Stomach smooth muscle (tissue), 2 donors: Measurements from ENCODE around the gene NCKIPSD.
A peak's percentile ranks its signal among the peaks of the same experiment; 100 is the strongest.

Experiments used
- H3K27ac ChIP-seq: one replicate; pipeline ENCODE4 v1.7.0; 2013; ENCODE audit warnings: mild to moderate bottlenecking, low read length, inconsistent platforms
- H3K27me3 ChIP-seq, 2 donors: one replicate each; pipeline ENCODE4 v1.7.0; 2013; ENCODE audit warnings: low read length in 2 of 2; ENCODE audit not compliant: insufficient read depth in 2 of 2, control insufficient read depth in 1 of 2
- H3K36me3 ChIP-seq, 2 donors: one replicate each; pipeline ENCODE4 v1.7.0; 2013; ENCODE audit warnings: low read length in 2 of 2; ENCODE audit not compliant: control insufficient read depth in 2 of 2, insufficient read depth in 2 of 2
- H3K4me1 ChIP-seq: one replicate; pipeline ENCODE4 v1.7.0; 2013; ENCODE audit warnings: low read length; ENCODE audit not compliant: control insufficient read depth, insufficient read depth
- H3K4me3 ChIP-seq, 2 donors: one replicate each; pipeline ENCODE4 v1.7.0; 2013; ENCODE audit warnings: low read length in 2 of 2
- H3K9ac ChIP-seq, 2 donors: one replicate each; pipeline ENCODE4 v1.7.0; 2013; ENCODE audit warnings: low read length in 2 of 2, mild to moderate bottlenecking in 1 of 2
- H3K9me3 ChIP-seq, 2 donors: one replicate each; pipeline ENCODE4 v1.7.0; 2013; ENCODE audit warnings: low read length in 2 of 2; ENCODE audit not compliant: control insufficient read depth in 2 of 2
- donor health status: healthy.
- donor health status: Pancreatic carcinoma.

The NCKIPSD gene

DNA sequence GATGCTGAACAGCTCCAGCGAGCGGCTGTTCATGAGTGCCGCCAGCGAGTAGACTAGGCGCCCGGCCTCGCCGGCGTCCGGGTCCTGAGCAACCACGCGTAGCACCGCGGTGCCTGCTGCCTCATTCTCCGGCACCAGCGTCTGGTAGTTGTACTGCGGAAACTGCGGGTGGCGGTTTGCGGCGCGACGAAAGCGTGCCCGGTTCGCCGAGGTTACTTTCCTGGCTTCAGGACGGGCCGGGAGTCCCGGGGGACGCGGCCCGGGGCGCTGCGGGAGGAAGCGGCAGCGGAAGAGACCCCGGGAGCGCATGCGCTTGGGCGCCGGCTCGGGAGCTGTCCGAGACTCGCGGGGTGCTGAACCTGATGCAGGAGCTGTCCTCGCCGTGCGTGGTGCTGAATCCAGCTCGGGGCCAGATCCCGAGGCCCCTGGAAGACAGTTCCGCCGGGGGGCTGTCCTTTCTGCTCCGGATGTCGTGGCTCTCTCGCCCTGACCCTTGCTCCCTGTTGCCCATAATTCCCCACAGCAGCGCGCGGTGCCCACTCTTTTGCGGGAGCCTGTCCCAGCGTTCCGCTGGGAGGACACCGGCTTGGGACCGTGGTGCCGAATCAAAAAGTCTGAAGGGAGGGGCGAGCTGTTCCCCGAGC, 24.1 kb downstream of the NCKIPSD start:
- Histone ChIP-seq H3K4me3 (peak overlapping the region; percentile 43 to 69), H3K27me3 (peaks cover 17 to 38% of the 10 kb centered on the region in 2 donors), H3K9ac (no peak overlapping the region), H3K27ac (no peak overlapping the region), H3K9me3 (no peaks in the 10 kb centered on the region), H3K36me3 (no peaks in the 10 kb centered on the region), H3K4me1 (peaks cover 26% of the 10 kb centered on the region)

DNA sequence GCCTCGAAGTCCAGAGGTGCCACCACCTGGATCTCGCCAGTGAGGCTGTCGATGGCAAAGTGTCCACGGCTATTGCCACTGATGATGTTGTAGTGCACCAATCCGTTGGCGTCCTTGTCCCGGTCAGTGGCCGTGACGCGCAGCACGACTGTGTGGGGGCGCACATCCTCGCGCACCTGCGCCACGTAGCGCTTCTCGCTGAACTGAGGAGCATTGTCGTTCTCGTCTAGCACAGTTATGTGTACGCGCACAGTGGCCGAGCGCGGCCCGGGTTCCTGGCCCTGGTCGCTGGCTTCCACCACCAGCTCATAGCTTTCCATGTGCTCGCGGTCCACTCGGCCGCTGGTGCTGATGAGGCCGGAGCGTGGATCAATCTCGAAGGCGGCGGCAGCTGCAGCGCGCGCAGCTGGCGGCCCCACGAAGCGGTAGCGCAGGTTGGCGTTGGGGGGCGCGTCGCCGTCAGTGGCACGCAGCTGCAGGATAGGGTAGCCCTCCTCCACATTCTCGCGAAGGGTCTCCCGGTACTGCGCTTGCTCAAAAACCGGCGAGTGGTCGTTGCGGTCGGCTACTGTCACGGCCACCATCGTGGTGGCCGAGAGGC, 24.8 kb downstream of the NCKIPSD start:
- H3K4me1 ChIP-seq = peaks cover 31% of the 10 kb centered on the region
- no peaks in the 10 kb centered on the region for H3K36me3 ChIP-seq
- no peak overlapping the region for H3K9ac ChIP-seq
- H3K9me3 ChIP-seq = no peaks in the 10 kb centered on the region
- peaks cover 17 to 38% of the 10 kb centered on the region in 2 donors for H3K27me3 ChIP-seq
- H3K27ac ChIP-seq = no peak overlapping the region
- peak overlapping the region in 1 of 2 donors; percentile 69 for H3K4me3 ChIP-seq

DNA sequence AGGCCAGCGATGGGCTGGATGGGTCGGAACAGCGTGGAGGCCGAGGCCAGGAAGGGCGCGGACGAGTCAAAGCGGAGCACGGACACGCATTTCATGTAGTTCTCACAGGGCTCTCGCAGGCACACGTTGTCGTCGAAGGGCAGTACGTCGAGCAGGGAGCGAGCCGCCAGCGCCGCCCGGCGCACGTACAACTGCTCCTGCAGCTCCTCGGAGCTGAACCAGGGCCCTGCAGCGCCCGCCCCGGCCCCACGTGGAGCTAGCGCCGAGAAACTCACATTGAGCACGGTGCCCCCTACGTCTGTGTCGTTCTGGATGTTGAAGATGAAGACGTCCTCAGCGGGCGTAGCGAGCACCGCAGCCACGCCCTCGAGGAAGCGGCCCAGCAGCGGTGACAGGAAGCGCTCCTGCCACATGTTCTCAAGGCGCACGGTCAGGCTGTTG, 28.9 kb downstream of the NCKIPSD start:
- peaks cover 10 to 21% of the 10 kb centered on the region in 2 donors for H3K27me3 ChIP-seq
- no peak overlapping the region for H3K9ac ChIP-seq
- no peaks in the 10 kb centered on the region for H3K9me3 ChIP-seq
- no peaks in the 10 kb centered on the region for H3K36me3 ChIP-seq
- H3K4me3 ChIP-seq = peak overlapping the region; percentile 55 to 74
- H3K27ac ChIP-seq = no peak overlapping the region
- H3K4me1 ChIP-seq = peaks cover 22% of the 10 kb centered on the region

DNA sequence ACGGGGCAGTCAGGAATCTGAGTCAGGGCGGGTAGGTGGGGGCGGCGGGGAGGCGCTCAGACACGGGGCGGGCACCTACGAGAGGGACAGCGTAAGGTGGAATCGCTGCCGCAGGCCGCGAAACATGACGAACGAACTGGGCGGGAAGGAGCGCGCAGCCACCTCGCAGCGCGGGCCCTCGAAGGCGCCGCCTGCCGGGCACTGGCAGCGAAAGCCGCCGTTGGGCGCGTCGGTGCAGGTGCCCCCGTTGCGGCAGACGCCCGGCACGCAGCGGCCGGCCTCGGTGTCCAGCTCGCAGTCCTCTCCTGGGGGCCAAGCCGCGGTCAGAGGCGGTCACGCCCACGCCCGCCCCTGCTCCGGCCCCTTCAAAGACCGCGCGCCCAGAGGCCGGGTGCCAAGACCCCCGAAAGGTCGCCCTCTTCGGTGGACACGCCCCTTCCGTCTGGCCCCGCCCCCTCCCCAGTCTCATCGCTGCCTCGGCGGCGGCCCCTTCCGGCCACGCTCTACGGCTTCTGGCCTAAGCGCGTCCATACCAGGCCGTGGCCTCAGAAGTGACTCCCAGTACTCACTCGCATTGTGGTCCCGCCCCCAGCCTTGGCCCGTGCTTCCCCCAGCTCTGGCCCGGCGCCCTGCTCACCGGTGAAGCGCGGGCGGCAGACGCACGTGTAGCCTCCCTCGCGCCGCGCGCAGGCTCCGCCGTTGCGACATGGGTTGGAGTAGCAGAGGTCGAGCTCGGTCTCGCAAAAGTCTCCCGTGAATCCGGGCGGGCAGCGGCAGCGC, 29.5 kb downstream of the NCKIPSD start:
- Histone ChIP-seq H3K4me3 (peak overlapping the region; percentile 55 to 74), H3K27ac (no peak overlapping the region), H3K36me3 (no peaks in the 10 kb centered on the region), H3K9me3 (no peaks in the 10 kb centered on the region), H3K4me1 (peaks cover 16% of the 10 kb centered on the region), H3K9ac (no peak overlapping the region), H3K27me3 (peaks cover 10 to 20% of the 10 kb centered on the region in 2 donors)

DNA sequence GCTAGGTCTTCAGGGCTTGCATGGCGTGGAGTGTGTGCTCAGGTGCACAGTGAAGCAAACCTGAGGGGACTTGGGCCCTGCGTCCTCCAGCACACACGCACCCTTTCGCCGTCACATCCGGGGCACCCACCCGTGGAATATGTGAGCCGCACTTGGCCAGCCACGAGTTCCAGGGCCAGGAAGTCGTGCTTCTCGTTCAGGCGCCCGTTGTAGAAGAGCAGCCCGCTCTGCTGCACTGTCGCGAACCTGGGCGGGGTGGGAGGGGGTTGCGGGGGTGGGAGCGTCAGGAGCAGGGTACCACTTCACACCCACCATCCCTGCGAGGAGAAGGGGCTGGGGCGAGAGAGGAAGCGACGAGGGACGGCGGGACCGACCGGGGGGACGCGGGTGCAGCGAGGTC, 30.1 kb downstream of the NCKIPSD start:
- Histone ChIP-seq H3K36me3 (no peaks in the 10 kb centered on the region), H3K27ac (no peak overlapping the region), H3K9ac (no peak overlapping the region), H3K9me3 (no peaks in the 10 kb centered on the region), H3K27me3 (peaks cover 10 to 13% of the 10 kb centered on the region in 2 donors), H3K4me3 (no peak overlapping the region), H3K4me1 (peaks cover 12% of the 10 kb centered on the region)

DNA sequence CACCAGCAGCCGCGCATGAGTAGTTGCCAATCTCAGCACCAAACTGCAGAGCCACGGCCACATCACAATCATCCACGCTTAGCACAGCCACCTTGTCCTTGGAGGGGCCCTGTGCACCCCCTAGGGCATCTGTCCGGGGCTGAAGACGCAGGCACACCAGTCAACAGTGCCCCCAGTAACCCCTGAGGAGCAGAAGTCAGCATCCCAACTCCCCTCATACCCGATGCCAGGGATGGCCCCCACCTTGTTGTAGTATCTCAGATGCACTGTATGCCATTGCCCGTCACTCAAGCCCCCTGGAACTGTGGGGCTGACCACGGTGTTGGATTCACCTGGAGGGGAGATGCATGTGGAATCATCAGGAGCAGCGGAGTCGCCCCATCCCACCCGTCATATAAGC, 30.7 kb downstream of the NCKIPSD start:
- H3K36me3 ChIP-seq = no peaks in the 10 kb centered on the region
- H3K27me3 ChIP-seq = peaks cover 8 to 12% of the 10 kb centered on the region in 2 donors
- peaks cover 12% of the 10 kb centered on the region for H3K4me1 ChIP-seq
- no peak overlapping the region for H3K4me3 ChIP-seq
- H3K27ac ChIP-seq = no peak overlapping the region
- no peaks in the 10 kb centered on the region for H3K9me3 ChIP-seq
- H3K9ac ChIP-seq = no peak overlapping the region

DNA sequence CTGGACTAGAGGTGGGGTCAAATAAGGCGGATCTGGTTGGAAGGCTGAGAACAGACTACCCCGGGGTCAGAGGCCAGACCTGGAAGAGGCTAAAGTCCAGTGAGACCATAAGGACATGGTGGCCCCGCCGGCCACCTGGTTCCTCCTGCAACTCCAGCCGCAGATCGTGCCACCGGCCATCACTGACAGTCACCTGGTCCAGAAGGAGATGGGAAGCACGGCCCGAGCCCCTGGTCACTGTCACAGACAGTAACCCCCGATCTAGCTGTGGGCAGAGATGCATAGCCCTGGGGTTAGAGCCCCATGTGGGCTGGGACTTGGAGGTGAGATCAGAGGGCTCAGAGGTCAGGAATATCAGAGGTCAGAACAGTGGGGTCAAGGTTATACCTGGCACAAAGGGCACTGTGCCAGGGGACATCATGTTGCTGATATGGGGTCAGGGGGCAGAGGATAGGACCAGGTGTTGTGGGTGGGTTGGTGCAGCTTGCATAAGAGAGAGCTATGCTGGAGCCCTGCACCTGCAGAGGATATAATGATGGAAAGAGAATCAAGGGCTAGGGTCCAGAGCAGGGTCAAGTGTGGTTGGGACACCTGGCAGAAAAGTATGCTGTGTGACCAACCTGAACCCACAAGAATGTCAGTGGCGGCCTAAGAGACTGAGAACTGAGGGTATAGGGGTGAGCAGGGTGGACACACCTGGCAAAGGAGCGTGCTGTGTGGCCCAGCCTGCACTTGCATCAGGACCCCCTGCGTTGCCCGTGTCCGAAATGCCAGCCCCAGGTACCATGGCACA, 32.6 kb downstream of the NCKIPSD start:
- Histone ChIP-seq H3K27ac (no peak overlapping the region), H3K27me3 (peaks cover 4 to 6% of the 10 kb centered on the region in 2 donors), H3K4me3 (no peak overlapping the region), H3K4me1 (peaks cover 12% of the 10 kb centered on the region), H3K9ac (no peak overlapping the region), H3K36me3 (no peaks in the 10 kb centered on the region), H3K9me3 (no peaks in the 10 kb centered on the region)

DNA sequence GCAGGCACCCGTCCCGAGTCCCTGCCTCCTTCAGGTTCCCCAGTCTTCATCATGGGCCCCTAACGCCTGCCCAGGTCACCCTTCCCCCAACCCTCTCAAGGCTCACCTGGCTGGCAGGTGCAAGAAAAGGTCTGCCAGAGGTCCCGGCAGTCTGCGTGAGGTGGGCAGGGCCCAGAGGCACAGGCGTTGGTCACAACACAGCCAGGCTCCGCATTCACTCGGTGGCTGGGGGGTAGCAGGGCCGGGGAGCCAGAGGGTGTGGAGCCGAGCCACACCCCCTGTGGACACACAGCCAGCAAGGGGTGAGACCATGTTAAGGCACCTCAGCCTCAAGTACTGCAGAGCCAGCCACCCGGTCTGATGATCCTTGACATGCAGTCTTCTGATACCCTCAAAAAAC, 33.9 kb downstream of the NCKIPSD start:
- H3K9me3 ChIP-seq = no peaks in the 10 kb centered on the region
- H3K4me1 ChIP-seq = peaks cover 12% of the 10 kb centered on the region
- no peak overlapping the region for H3K9ac ChIP-seq
- H3K36me3 ChIP-seq = no peaks in the 10 kb centered on the region
- H3K27me3 ChIP-seq = peaks cover under 1 to 2% of the 10 kb centered on the region in 2 donors
- no peak overlapping the region for H3K27ac ChIP-seq
- no peak overlapping the region for H3K4me3 ChIP-seq

DNA sequence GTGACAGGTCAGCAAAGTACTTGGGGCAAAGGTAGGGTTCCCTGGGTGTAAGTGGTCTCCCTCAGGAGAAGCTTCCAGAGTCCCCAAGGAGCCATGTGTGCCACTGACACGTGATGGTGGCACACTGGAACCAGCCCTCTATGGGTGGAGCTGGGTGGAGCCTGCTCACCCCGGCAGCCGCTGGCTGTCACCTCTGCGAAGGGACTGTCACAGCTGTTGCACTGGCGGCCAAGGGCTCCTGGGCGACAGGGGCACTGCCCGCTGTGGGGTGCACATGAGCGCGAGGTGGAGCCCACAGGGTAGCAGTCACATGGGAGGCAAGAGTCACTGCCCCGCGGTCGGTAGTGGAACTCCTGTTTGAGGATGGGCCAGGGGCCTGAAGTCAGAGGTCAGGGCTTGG, 35.0 kb downstream of the NCKIPSD start:
- no peaks in the 10 kb centered on the region for H3K9me3 ChIP-seq
- H3K9ac ChIP-seq = no peak overlapping the region
- no peak overlapping the region for H3K27ac ChIP-seq
- H3K4me3 ChIP-seq = no peak overlapping the region
- H3K27me3 ChIP-seq = no peaks in the 10 kb centered on the region
- peaks cover 3% of the 10 kb centered on the region for H3K4me1 ChIP-seq
- no peaks in the 10 kb centered on the region for H3K36me3 ChIP-seq

DNA sequence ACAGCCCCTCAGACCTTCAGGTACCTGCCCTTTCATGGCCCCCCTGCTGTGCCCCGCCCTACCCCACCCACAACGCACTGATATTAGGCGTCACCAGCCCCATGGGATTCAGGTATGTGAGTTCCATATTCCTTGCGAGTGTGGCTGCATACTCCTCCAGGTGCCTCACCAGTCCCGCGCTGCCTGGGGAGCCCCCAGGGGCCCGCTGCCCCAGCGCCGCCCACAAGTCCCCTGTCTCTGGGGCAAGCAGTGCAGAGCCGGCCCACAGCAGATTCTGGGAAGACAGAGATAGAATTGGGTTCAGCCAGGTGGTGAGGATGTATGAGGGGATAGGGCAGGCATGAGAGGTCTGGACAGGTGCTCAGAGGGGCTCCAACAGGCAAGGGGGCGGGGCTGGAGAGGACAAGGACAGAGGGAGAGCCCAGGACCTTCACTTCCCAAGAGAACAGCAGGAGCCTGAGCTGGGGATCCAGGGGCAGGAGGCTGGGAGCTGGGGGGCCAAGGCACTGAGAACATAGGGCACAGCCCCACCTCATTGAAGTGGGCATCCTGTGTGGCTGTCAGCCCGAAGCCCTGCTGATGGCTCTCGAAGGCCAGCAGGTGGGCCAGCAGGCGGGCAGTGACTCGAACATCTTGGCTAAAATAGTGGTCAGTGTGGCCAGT, 37.4 kb downstream of the NCKIPSD start:
- no peak overlapping the region for H3K27ac ChIP-seq
- no peak overlapping the region for H3K9ac ChIP-seq
- H3K9me3 ChIP-seq = no peaks in the 10 kb centered on the region
- H3K4me3 ChIP-seq = no peak overlapping the region
- H3K36me3 ChIP-seq = no peaks in the 10 kb centered on the region
- H3K27me3 ChIP-seq = no peaks in the 10 kb centered on the region
- H3K4me1 ChIP-seq = no peaks in the 10 kb centered on the region
